RWPE2 (cell line): ENCODE results near the gene BEST4.
A peak's percentile ranks its signal among the peaks of the same experiment; 100 is the strongest.

Experiments used
- ATAC-seq: fragments of 200-7000 bp; cut with Tn5 transposase; 3 replicates; pipeline ENCODE4 v1.9.1; 2021; ENCODE audit warnings: low read depth
- DNase-seq: peaks from one replicate; pipeline ENCODE4 v3.0.0-alpha.2; 2020; ENCODE audit warnings: low spot score
- H3K27ac ChIP-seq: fragments of 450-650 bp; 2 replicates; pipeline ENCODE4 v1.5.1; 2017; ENCODE audit warnings: mild to moderate bottlenecking; ENCODE audit not compliant: poor library complexity, severe bottlenecking
- H3K27me3 ChIP-seq: fragments of 250-450 bp; sonication (Bioruptor Pico); 2 replicates; pipeline ENCODE4 v1.5.1; 2021; ENCODE audit warnings: mild to moderate bottlenecking, moderate library complexity; ENCODE audit not compliant: insufficient read depth, poor library complexity, severe bottlenecking
- H3K36me3 ChIP-seq: fragments of 250-450 bp; sonication (Bioruptor Pico); 2 replicates; pipeline ENCODE4 v1.5.1; 2020; ENCODE audit warnings: low read depth, mild to moderate bottlenecking, moderate library complexity
- H3K4me1 ChIP-seq: fragments of 250-450 bp; sonication (Bioruptor Pico); 2 replicates; pipeline ENCODE4 v1.5.1; 2021; ENCODE audit warnings: mild to moderate bottlenecking, moderate library complexity; ENCODE audit not compliant: insufficient read depth, poor library complexity, severe bottlenecking
- H3K4me3 ChIP-seq: fragments of 250-450 bp; sonication (Bioruptor Pico); 2 replicates; pipeline ENCODE4 v1.5.1; 2021; ENCODE audit warnings: mild to moderate bottlenecking, moderate library complexity; ENCODE audit not compliant: severe bottlenecking
- H3K9me3 ChIP-seq: fragments of 250-450 bp; sonication (Bioruptor Pico); 2 replicates; pipeline ENCODE4 v1.5.1; 2021; ENCODE audit warnings: mild to moderate bottlenecking, moderate library complexity; ENCODE audit not compliant: severe bottlenecking
- TF ChIP-seq, protein P1 (sequence below): fragments of 450-650 bp; IDR thresholded peaks from one replicate; pipeline ENCODE4 v1.5.1; 2017; ENCODE audit warnings: mild to moderate bottlenecking, moderate library complexity; ENCODE audit not compliant: poor library complexity, severe bottlenecking

BEST4 gene

DNA sequence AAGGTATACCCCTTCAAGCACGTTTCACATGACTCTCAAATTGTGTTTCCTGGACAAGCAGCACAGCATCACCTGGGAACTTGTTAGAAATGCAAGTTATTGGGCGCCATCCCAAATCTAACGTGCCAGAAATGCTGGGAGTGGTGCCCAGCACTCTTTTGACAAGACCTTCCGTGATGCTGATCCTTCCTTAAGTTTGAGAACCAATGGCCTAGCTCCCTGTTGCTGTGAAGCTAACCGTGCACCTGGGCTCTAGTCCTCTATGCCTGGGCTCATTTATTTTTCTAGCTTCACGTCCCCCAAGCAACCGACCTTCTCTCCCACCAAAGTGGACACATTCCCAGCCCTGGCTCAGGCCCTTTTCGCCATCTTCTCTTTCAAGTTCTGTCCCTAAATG, 4.3 kb downstream of the BEST4 start:
- TF ChIP-seq, protein P1, sequence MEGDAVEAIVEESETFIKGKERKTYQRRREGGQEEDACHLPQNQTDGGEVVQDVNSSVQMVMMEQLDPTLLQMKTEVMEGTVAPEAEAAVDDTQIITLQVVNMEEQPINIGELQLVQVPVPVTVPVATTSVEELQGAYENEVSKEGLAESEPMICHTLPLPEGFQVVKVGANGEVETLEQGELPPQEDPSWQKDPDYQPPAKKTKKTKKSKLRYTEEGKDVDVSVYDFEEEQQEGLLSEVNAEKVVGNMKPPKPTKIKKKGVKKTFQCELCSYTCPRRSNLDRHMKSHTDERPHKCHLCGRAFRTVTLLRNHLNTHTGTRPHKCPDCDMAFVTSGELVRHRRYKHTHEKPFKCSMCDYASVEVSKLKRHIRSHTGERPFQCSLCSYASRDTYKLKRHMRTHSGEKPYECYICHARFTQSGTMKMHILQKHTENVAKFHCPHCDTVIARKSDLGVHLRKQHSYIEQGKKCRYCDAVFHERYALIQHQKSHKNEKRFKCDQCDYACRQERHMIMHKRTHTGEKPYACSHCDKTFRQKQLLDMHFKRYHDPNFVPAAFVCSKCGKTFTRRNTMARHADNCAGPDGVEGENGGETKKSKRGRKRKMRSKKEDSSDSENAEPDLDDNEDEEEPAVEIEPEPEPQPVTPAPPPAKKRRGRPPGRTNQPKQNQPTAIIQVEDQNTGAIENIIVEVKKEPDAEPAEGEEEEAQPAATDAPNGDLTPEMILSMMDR, result no peak
- ATAC-seq (no peak), DNase-seq (no peak)
- Histone ChIP-seq H3K27me3 (no peaks in the 10 kb centered on the region), H3K9me3 (no peaks in the 10 kb centered on the region), H3K36me3 (peaks cover 25% of the 10 kb centered on the region), H3K27ac (no peak overlapping the region), H3K4me3 (no peak overlapping the region), H3K4me1 (no peaks in the 10 kb centered on the region)

- no peak overlapping the region for H3K27ac ChIP-seq
- no peak overlapping the region for H3K4me3 ChIP-seq
- no peaks in the 10 kb centered on the region for H3K9me3 ChIP-seq
- H3K36me3 ChIP-seq, result peaks cover 56% of the 10 kb centered on the region
- no peak for DNase-seq
- TF ChIP-seq, protein P1, result no peak
- H3K27me3 ChIP-seq, result no peaks in the 10 kb centered on the region
- H3K4me1 ChIP-seq, result peaks cover 4% of the 10 kb centered on the region
- ATAC-seq, result peak; percentile 20; the same call in 2 of the 3 replicates
Measured at GRCh38 chr1:44780583-44781121, 7.3 kb downstream of the BEST4 start.

GRCh38 chr1:44778705-44779576, 9.0 kb downstream of the BEST4 start:
- DNase-seq (no peak), ATAC-seq (no peak)
- Histone ChIP-seq H3K9me3 (no peaks in the 10 kb centered on the region), H3K4me1 (peaks cover 7% of the 10 kb centered on the region), H3K4me3 (no peak overlapping the region), H3K27ac (no peak overlapping the region), H3K27me3 (no peaks in the 10 kb centered on the region), H3K36me3 (peaks cover 59% of the 10 kb centered on the region)
- TF ChIP-seq, protein P1, result no peak

GRCh38 chr1:44777969-44778635, 9.9 kb downstream of the BEST4 start:
- TF ChIP-seq, protein P1, result no peak
- peak overlapping the region; percentile 87 for H3K27ac ChIP-seq

More at GRCh38 chr1:44777969-44778635, 9.9 kb downstream of the BEST4 start:
- Histone ChIP-seq H3K9me3 (no peaks in the 10 kb centered on the region), H3K4me1 (peaks cover 7% of the 10 kb centered on the region), H3K36me3 (peaks cover 59% of the 10 kb centered on the region), H3K27me3 (no peaks in the 10 kb centered on the region), H3K4me3 (no peak overlapping the region)
- DNase-seq (no peak), ATAC-seq (no peak)
